Tongue (tissue), 2 donors: Measurements from ENCODE around the gene CLDN11. TPM values are rescaled to one million over a fixed set of nuclear protein-coding genes. Genes with fewer than 3 reads are reported as not detected.

ENCODE experiments used
- DNase-seq: peaks from one replicate; pipeline ENCODE4 v3.0.0-alpha.2; 2015
- total RNA-seq: library from RNA; depleted of rRNA; stranded (reverse); fragments of >200 nt; gene quantifications from one replicate; pipeline ENCODE4 v1.2.3, GENCODE V29; 2014

The CLDN11 gene
- total RNA-seq, 1 donor from 2014 or later: 4.1 TPM

GRCh38 chr3:170470063-170471016 is 51.7 kb downstream of the CLDN11 start:
- peak; percentile 64 for DNase-seq

GRCh38 chr3:170471149-170471548 is 52.5 kb downstream of the CLDN11 start:
- DNase-seq: no peak

- DNase-seq: no peak
Measured at GRCh38 chr3:170473358-170473757, 54.7 kb downstream of the CLDN11 start.

- no peak for DNase-seq
Measured at GRCh38 chr3:170475092-170475685, 56.5 kb downstream of the CLDN11 start.

- DNase-seq: no peak
Measured at GRCh38 chr3:170476291-170476690, 57.6 kb downstream of the CLDN11 start.

GRCh38 chr3:170477395-170477794 is 58.7 kb downstream of the CLDN11 start:
- DNase-seq: no peak

- DNase-seq: no peak
Measured at GRCh38 chr3:170480111-170480510, 61.4 kb downstream of the CLDN11 start.

- no peak for DNase-seq
Measured at GRCh38 chr3:170482199-170482598, 63.5 kb downstream of the CLDN11 start.

- no peak for DNase-seq
Measured at GRCh38 chr3:170483485-170484262, 65.0 kb downstream of the CLDN11 start.

Other genes with a start within 250 kb of the CLDN11 start
- 54.3 TPM for gene PHC3, start 237.1 kb upstream of the CLDN11 start, total RNA-seq
- gene PRKCI, start 196.4 kb upstream of the CLDN11 start, total RNA-seq: 53.2 TPM
- gene SKIL, start 61.2 kb upstream of the CLDN11 start, total RNA-seq: 59.5 TPM
- 0.10 TPM for gene SLC7A14, start 167.2 kb downstream of the CLDN11 start, total RNA-seq